NT2/D1 (cell line): ENCODE results near the gene ZBTB11.
"Not testable (repeated sequence)": the region's sequence is repeated elsewhere in the genome, so short reads cannot be mapped to it uniquely, and the experiment has no call there.

Experiments used
- DNase-seq: peaks from one replicate; pipeline ENCODE4 v3.0.0-alpha.2; 2011; ENCODE audit warnings: low read depth, low spot score
- H3K27me3 ChIP-seq: 2 replicates; pipeline ENCODE4 v1.6.0; 2011; ENCODE audit warnings: mild to moderate bottlenecking; ENCODE audit not compliant: insufficient read length, insufficient read depth
- H3K36me3 ChIP-seq: 2 replicates; pipeline ENCODE4 v1.6.1; 2011; ENCODE audit warnings: mild to moderate bottlenecking, low read length, mixed read lengths; ENCODE audit not compliant: insufficient read depth, insufficient read length
- H3K4me1 ChIP-seq: 2 replicates; pipeline ENCODE4 v1.5.1; 2011; ENCODE audit not compliant: insufficient read depth, insufficient read length
- H3K4me3 ChIP-seq: 2 replicates; pipeline ENCODE4 v1.5.1; 2011; ENCODE audit warnings: low read depth; ENCODE audit not compliant: insufficient read length
- H3K9ac ChIP-seq: 2 replicates; pipeline ENCODE4 v1.6.0; 2011; ENCODE audit warnings: low read depth; ENCODE audit not compliant: insufficient read length
- H3K9me3 ChIP-seq: 2 replicates; pipeline ENCODE4 v1.5.1; 2011; ENCODE audit warnings: mild to moderate bottlenecking, low read length; ENCODE audit not compliant: insufficient read depth
- SUZ12 ChIP-seq: IDR thresholded peaks from 2 replicates; pipeline ENCODE4 v1.6.1; 2011; ENCODE audit not compliant: insufficient read length, insufficient read depth; ENCODE audit errors: extremely low read depth
- YY1 ChIP-seq: IDR thresholded peaks from 2 replicates; pipeline ENCODE4 v1.6.1; 2011; ENCODE audit not compliant: insufficient read length, insufficient read depth
- ZNF274 ChIP-seq: IDR thresholded peaks from 2 replicates; pipeline ENCODE4 v1.6.1; 2011; ENCODE audit warnings: mild to moderate bottlenecking, low read depth, low read length

Gene ZBTB11

GRCh38 chr3:101635954-101636798 lies 40.8 kb downstream of the ZBTB11 start:
- no peak overlapping the region for H3K9ac ChIP-seq
- H3K9me3 ChIP-seq = no peaks in the 10 kb centered on the region
- TF ChIP-seq ZNF274 (no peak), YY1 (no peak), SUZ12 (no peak)

GRCh38 chr3:101635345-101635744 lies 41.6 kb downstream of the ZBTB11 start:
- TF ChIP-seq SUZ12 = no peak
- no peak for TF ChIP-seq YY1
- no peak for TF ChIP-seq ZNF274
- Histone ChIP-seq H3K27me3 (no peaks in the 10 kb centered on the region), H3K4me3 (no peak overlapping the region), H3K36me3 (no peaks in the 10 kb centered on the region), H3K4me1 (peaks cover 4% of the 10 kb centered on the region), H3K9me3 (no peaks in the 10 kb centered on the region), H3K9ac (no peak overlapping the region)
- DNase-seq = no peak

More at GRCh38 chr3:101635954-101636798, 40.8 kb downstream of the ZBTB11 start:
- peak; percentile 35 for DNase-seq
- Histone ChIP-seq H3K4me3 (no peak overlapping the region), H3K27me3 (no peaks in the 10 kb centered on the region), H3K36me3 (no peaks in the 10 kb centered on the region), H3K4me1 (peaks cover 4% of the 10 kb centered on the region)

DNA sequence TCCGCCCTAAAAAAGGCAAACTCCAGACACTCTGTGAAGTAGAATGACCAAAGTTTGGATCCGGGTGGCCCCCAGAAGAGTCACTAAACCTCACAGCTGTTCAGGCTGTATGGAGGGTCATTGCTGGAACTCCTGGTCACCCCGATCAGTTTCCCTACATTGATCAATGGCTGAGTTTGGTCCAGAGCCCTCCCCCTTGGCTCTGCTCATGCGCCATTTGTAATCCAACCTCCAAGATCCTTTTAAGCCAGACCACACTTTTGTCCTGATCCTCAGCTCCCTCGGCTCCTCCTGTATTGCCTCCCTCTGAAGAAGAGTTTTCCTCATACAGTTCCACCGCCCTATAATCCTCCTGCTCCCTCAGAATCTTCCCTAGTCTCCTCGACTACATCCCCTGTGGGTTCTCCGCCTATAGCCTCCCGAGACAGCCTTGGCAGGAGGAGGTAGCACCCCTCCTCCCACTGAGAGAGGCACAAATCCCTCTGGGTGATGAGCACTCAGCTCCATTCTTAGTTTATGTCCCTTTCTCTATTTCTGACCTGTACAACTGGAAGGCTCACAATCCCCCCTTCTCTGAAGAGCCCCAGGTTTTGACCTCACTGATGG lies 42.2 kb downstream of the ZBTB11 start:
- peaks cover 4% of the 10 kb centered on the region for H3K4me1 ChIP-seq
- H3K4me3 ChIP-seq = no peak overlapping the region
- no peak for DNase-seq
- no peaks in the 10 kb centered on the region for H3K9me3 ChIP-seq
- H3K9ac ChIP-seq = no peak overlapping the region
- H3K27me3 ChIP-seq = no peaks in the 10 kb centered on the region
- TF ChIP-seq ZNF274 (no peak), SUZ12 (no peak), YY1 (no peak)
- no peaks in the 10 kb centered on the region for H3K36me3 ChIP-seq

DNA sequence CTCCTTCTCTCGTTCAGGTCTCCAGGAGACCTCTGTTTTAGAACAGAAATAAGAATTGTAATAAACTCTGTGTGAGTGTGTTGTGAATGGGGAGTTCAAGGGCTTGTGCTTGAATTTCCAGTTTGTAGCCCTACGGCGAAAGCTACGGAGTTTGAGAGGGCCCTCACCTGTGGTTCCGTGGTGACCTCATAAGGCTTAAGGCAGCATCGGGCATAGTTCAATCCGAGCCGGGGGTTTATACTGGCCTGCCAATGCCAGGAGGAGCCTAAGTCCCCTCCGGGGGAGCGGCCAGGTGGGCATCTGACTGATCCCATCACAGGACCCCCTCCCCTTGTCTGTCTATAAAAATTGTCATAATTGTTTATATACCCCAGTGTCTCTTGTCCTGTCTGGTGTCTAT lies 43.7 kb downstream of the ZBTB11 start:
- peaks cover 4% of the 10 kb centered on the region for H3K4me1 ChIP-seq
- TF ChIP-seq ZNF274 (no peak), SUZ12 (no peak), YY1 (no peak)
- DNase-seq = no peak
- H3K36me3 ChIP-seq = no peaks in the 10 kb centered on the region
- no peak overlapping the region for H3K9ac ChIP-seq
- no peaks in the 10 kb centered on the region for H3K9me3 ChIP-seq
- H3K27me3 ChIP-seq = no peaks in the 10 kb centered on the region
- no peak overlapping the region for H3K4me3 ChIP-seq

DNA sequence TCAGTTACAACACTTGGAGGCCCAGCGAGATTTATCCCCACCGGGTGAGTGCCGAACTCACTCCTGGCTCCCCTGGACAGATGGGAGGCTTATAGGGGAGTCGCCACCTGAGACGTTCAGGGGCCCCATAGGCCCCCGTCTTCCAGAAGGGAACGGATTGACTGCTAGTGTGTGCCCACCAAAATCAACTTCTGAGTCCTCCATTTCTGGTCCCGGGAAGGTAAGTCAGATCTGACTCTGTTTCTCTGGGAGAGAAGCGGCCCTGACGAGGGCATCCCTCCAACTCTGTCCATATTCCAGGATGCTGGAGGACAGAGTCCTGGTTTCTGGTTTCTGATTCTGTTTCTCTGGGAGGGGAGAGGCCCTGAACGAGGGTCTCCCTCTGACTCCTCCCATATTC lies 44.3 kb downstream of the ZBTB11 start:
- peaks cover 2% of the 10 kb centered on the region for H3K4me1 ChIP-seq
- no peaks in the 10 kb centered on the region for H3K27me3 ChIP-seq
- DNase-seq = no peak
- no peaks in the 10 kb centered on the region for H3K9me3 ChIP-seq
- TF ChIP-seq ZNF274 (no peak), SUZ12 (no peak), YY1 (no peak)
- H3K9ac ChIP-seq = no peak overlapping the region
- H3K36me3 ChIP-seq = no peaks in the 10 kb centered on the region
- no peak overlapping the region for H3K4me3 ChIP-seq

DNA sequence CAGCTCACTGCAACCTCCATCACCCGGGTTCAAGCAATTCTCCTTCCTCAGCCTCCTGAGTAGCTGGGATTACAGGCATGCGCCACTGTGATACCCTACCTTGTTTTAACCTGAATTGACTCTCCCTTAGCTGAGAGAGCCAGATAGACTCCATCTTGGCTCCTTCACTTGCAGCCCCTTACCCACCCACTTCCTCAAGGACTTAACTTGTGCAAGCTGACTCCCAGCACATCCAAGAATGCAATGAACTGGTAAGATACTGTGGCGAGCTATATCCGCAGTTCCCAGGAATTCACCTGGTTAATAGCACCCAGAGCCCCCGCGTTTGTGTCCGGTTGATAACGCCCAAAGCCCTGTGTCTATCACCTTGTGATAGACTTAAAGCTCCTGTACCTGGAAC lies 45.0 kb downstream of the ZBTB11 start:
- H3K36me3 ChIP-seq, H3K4me1 ChIP-seq, H3K27me3 ChIP-seq, H3K9ac ChIP-seq, H3K9me3 ChIP-seq, DNase-seq, H3K4me3 ChIP-seq: not testable (repeated sequence)

- DNase-seq = no peak
- H3K4me1 ChIP-seq = peaks cover 2% of the 10 kb centered on the region
- no peak overlapping the region for H3K9ac ChIP-seq
- TF ChIP-seq ZNF274 (no peak), YY1 (no peak), SUZ12 (no peak)
- no peaks in the 10 kb centered on the region for H3K36me3 ChIP-seq
- no peak overlapping the region for H3K4me3 ChIP-seq
- no peaks in the 10 kb centered on the region for H3K27me3 ChIP-seq
- no peaks in the 10 kb centered on the region for H3K9me3 ChIP-seq
These were observed 45.7 kb downstream of the ZBTB11 start for GRCh38 chr3:101631098-101631796.
